ENCODE data around the gene IL31RA.

The IL31RA gene

DNA sequence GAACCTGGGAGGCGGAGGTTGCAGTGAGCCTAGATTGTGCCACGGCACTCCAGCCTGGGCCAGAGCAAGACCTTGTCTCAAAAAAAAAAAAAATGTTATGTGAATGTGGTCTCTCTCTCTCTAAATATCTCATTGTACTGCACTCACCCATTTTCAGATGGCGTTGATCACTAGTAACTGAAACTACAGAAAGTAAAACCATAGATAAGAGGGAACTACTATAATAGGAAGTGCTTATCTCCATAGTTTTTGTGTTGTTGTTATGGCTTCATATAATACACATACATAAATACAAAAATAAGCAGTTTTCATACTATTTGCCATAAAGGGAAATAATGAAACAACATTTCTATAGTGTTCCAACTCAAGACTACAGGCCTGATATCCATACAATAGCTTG lies 9.1 kb downstream of the IL31RA start:
- DNase-seq (ENCODE audit: low read depth): no peak

DNA sequence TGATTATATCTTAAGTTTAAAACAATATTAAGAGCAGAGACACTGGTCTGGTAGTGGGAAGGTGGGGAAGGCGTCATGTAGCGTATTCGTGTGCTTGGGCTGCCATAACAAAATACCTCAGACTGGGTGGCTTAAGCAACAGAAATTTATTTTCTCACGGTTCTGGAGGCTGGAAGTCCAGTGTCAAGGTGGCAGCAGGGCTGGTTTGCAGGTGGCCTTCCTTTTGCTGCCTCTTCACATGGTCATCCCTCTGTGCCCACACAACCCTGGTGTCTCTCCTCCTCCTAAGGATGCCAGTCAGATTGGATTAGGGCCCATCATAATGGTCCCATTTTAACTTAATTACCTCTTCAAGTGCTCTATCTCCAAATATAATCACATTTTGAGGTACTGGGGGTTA lies 9.6 kb downstream of the IL31RA start:
- DNase-seq (ENCODE audit: low read depth): no peak

DNA sequence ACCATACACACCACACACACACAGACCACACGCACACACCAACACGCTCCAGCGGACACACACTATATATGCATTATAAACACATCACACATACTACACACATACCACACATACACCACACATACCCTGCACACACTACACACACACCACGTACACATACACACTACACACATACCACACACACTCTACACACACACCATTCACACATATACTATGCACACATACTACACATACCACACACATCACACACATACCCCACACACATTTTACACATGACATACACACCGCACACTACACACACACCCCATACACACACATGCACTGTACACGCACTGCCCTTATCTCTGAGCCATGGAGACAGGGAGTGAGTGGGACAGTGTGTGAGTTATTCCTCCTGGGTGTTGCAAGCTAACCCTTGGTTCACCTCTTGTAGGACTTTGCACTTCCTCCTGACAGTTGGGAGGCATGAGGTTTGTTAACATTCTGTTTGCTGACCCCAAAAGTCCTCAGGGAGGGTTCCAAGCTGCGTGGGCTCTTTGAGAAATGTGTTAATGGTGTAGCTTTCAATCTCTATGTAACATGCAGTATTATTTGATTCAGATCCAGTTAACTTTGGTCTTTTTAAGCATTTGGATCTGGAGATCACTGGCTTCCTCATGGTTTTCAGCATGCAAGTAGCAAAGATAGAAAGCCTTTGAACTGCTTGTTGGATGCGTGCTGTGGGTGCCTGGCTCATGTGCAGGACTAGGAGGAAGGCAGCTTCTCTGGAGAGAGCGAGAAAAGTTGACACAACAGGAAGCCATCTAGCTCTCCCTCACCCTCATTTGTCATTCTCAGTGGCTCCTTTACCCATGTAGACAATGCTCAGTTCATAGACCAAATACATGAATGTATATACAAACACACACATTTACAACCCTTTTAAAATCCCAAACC lies 13.7 kb downstream of the IL31RA start:
- no peak for DNase-seq (ENCODE audit: low read depth)

DNA sequence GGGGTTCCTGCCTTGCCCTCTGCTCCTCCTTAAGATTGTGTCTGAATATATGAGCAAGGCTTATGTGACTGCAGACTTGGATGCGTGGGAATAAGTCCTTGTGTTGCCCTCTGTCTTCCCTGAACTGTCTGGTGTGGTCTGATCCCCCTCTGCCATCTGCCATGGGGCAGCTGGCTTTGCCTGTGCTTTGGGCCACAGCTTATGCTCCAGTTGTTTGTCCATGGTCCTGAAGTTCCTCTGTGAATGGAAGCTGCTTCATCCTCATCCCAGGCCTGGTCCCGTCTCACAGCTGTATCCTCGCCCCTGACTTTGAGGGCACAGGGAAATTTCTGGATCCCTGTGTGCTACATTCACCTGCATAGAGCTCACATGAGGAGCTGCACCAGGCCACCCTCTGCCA lies 14.7 kb downstream of the IL31RA start:
- no peak for DNase-seq (ENCODE audit: low read depth)

DNA sequence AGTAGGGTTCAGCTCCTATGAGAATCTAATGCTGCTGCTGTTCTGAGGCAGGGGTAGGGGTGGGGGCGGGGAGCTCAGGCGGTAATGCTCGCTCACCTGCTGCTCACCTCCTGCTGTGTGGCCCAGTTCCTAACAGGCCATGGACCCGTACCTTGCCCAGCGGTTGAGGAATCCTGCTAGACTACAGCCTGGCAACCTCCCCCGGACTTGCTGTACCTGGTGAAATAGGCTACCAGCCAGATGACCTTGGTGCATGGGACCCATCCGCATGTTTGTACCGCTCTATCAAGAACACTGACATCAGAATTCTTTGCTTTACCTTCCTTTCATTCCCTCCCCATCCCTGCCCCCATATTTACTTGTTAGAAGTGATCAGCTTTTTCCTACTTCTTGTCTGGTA lies 15.3 kb downstream of the IL31RA start:
- DNase-seq (ENCODE audit: low read depth): no peak

DNA sequence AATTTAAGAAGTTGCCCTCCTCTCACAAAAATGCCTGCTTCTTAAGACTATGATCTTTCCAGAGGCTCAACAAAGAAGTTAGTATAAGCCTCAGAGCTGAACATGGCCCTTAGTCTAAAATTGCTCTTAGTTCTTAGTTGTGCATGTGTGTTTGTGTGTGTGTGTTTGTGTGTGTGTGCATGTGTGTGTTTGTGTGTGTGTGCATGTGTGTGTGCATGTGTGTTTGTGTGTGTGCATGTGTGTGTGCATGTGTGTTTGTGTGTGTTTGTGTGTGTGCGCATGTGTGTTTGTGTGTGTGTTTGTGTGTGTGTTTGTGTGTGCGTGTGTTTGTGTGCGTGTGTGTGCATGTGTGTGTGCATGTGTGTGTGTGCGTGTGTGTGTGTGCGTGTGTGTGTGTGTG lies 15.8 kb downstream of the IL31RA start:
- no peak for DNase-seq (ENCODE audit: low read depth)

DNA sequence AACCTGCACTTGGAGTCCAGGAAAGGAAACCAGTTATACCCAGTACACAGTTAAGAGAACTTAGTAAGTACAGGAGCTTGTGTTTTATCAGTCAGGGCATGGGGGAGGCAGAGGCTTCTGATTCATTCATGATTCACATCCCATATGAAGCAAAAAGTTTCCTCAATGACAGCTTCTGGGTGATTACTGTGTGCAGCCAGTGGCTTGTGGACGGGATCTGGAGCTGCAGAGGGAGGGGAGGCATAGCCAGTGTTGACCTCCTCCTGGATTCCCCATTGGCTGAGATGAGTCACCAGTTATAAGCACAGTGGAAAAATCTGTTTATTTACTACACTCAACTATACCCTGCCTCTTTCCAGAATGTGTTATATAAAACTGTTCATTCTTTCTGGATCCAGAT lies 17.7 kb downstream of the IL31RA start:
- DNase-seq (ENCODE audit: low read depth): peak; percentile 10

DNA sequence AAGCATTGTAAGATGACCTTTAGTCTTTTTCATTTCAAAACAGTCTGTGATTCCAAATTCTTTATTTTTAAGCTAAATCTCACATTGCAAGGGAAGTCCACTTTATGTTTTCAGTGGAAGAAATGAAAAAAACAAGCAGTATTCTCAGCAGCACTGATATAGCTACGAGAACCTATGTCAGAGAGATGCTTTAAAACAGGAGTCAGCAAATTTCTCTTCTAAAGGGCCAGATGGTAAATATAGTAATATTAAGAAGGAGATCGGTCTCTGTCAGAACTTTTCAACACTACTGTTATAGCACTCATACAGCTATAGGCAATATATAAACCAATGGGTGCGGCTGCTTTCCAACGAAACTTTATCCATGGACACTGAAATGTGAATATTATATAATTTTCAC lies 18.7 kb downstream of the IL31RA start:
- no peak for DNase-seq (ENCODE audit: low read depth)

DNA sequence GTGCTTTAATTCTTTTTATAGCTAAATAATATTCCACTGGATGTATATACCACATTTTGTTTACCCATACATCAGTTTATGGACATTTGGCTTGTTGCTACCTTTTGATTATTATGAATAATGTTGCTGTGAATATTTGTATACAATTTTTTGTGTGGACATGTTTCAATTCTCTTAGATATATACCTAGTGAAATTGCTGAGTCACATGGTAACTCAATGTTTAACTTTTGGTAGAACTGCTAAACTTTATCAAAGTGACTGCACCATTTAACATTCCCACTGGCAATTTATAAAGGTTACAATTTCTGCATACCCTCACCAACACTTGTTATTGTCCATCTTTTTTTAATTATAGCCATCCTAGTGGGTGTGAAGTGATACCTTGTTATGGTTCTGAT lies 22.1 kb downstream of the IL31RA start:
- no peak for DNase-seq (ENCODE audit: low read depth)

DNA sequence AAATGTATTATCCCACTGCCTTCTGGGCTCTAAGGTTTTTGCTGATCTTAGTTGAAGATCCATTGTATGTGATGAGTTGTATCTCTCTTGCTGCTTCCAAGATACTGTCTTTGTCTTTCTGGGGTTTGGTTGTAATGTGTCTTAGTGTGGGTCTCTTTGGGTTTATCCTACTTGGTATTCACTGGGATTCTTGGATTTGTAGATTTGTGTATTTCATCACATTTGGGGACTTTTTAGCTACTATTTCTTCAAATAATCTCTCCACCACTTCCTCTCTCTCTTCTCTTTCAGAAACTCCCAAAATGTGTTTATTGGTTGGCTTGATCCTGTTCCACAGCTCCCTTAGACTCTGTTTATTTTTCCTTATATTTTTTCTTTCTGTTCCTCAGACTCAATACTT lies 26.5 kb downstream of the IL31RA start:
- no peak for DNase-seq (ENCODE audit: low read depth)

DNA sequence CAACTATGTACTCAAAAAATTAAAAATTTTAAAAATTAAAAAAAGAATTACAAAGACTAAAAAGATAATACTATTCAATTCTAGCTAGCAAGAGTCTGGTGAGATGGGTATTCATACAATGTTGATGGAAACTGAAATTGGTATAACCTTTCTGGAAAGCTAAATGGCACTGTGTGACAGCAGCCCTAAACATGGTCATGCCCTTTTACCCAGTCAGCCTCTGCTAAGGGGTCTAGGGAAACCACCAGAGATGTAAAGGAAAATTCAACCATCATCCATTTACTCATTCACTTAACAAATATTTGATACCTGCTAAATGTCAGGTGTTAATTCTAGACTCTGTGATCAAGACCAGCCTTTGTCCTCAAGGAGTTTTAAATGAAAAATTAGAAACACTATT lies 29.3 kb downstream of the IL31RA start:
- no peak for DNase-seq (ENCODE audit: low read depth)

DNA sequence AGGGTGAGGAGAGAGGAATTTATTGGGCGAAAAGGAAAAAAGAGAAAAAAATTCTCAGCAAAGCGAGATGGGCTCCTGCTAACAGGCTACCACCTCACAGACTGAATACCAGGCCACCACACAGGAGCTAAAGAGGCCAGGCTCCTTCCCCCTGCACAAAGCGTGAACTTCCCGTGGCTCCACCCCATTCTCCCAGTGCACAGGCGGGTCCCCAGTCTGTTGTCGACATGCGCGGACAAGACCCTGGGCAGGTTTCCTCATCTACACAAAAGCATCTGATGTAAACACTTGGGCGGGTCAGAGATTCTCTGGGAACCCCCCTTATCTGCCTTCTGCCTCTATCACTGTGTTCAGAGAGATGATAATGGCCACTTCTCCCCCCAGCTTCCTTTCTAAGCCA lies 34.2 kb downstream of the IL31RA start:
- DNase-seq (ENCODE audit: low read depth): no peak

DNA sequence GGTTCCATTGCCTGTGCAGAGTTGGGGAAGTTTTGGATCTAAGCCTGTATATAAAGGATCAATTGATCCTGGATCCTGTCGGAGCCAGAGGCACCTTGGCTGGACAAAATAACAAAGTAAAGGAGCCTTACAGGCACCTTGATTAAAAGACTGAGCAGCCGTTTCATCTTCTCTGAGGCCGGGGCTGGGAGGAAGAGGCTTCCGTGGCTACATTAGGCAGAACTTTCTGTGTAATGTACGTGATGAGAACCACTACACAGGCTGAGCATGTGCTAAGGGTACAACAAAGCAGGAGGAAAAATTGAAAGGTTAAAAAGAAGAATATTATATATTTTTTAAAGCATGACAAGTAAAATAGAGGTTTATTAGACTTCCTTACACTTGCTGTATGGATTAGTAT lies 37.0 kb downstream of the IL31RA start:
- no peak for DNase-seq (ENCODE audit: low read depth)

DNA sequence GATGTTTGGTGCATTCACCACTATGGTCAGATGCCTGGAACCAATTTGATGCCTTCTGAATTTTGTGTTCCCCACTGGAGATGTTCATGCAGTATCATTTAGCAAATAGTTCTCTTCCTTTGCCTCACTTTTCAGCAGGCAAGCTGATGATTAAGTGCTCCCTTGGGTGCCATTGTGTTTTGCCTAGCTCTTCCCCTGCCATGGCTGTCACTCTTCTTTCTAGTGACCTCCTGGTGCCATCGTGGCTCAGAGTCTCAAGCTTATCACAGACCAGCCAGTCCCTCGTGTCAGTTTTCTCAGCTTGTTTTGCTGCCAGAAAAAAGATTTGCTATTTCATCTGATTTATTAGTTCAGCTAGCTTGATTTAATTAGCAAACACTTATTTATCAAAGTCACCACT lies 41.3 kb downstream of the IL31RA start:
- no peak for DNase-seq (ENCODE audit: low read depth)

DNA sequence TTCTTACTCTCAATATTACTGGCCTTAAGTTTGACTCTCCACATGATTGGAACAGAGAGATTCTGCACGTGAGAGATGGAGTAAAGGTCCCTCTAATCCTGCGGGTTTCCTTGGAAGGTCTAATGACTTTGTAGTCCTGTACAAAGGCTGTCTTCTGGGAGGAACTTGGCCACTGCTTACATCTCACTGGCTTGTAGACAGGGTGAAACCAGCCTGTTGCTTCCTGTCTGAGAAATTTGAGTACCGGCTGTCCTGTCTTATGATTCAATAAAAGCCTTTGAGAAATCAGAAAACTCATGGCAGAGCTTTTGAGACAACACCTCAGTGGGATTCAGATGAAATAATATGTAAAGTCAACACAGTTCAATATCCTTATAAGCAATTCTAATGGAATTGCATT lies 43.0 kb downstream of the IL31RA start:
- no peak for DNase-seq (ENCODE audit: low read depth)

DNA sequence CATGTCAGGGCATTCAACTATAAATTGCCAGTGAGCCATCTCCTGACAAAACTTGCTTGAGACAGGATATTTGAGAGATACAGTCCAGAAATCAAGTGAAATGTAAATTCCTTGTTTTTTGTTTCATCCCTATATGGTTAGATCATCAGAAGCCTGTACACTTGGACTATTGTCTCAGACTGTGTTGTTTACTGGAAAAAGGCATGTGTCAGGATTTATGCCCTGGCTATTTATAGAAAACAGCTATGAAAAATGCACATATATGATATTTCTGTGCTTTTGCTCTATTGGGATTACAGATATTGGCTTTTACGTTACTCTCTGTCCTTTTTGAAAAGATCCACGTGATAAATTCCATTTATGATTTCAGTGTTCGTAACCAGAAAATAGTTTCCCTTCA lies 44.2 kb downstream of the IL31RA start:
- DNase-seq (ENCODE audit: low read depth): no peak

DNA sequence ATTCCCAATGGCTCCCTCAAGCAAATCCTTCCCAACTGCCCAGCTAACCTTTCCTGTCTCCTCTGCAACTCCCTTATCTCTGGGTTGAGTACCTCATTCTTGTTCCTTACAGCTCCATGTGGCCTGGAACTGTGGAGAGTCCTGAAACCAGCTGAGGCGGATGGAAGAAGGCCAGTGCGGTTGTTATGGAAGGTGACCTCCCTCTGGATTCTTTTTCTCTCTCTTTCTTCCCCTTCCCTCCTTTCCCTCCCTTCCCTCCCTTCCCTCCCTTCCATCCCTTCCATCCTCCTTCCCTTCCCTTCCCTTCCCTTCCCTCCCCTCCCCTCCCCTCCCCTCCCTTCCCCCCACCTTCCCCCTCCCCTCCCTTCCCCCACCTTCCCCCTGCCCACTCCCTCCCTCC lies 45.1 kb downstream of the IL31RA start:
- DNase-seq (ENCODE audit: low read depth): no peak

DNA sequence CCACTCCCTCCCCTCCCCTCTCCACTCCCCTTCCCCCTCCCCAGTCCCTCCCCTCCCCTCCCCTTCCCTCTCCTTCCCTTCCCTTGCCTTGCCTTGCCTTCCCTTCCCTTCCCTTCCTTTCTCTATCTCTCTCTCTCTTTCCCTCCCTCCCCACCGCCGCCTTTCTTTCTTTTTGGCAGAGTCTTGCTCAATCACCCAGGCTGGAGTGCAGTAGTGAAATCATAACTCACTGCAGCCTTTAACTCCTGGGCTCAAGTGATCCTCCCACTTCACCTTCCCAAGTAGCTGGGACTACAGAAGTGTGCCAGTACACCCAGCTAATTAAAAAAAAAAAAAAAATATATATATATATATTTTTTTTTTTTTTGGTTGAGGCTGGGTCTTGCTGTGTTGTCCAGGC lies 45.5 kb downstream of the IL31RA start:
- no peak for DNase-seq (ENCODE audit: low read depth)

DNA sequence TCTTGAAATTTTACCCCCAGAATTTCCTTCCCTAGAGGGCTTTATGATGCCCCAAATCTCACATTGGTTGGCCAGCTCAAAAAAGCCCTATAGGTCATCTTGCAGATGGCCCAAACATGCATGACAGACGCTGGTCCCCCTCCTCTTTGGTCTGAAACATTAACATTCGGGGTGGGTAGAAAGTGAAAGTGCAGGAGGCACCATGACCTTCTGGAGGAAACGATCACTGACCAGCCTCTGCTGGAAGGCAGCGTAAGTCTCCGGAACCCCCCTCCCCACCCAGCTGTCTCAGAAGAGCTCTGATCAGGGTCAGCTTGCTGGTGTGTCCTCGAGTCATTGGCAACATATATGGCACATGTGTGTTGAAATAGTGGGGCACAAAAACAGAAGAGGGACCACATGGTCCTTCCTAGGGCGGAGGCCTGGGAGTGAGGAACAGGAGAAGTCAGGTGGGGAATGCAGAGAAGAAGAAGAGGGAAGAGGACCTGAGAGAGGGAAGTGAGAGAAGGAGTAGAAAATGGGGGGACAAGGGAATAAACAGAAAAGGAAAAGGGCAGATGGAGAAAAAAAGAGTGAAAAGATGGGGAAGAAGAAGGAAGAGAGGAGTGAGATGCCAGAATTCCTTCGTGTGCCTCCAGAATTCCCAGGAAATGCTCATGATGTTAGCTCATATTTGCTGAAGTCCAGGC lies 46.2 kb downstream of the IL31RA start:
- DNase-seq (ENCODE audit: low read depth): no peak

DNA sequence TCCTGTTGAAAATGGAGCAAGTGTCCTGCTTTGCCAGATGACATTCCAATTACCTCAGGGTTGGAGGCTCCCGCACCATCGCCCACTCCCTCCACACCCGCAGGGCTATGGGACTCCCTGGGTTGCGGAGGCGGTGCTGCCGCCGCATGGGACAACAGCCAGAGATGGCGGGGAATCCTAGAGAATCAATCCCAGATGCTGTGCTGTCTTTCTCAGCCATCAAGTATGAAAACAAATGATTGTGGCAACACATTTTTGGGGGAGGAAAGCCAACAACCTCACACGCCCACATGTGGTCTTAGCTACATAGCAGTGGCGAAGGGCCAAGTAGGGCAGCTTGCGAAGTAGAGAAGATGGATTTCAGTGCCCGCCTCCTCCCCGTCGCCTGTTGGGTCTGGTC lies 46.7 kb downstream of the IL31RA start:
- no peak for DNase-seq (ENCODE audit: low read depth)

DNA sequence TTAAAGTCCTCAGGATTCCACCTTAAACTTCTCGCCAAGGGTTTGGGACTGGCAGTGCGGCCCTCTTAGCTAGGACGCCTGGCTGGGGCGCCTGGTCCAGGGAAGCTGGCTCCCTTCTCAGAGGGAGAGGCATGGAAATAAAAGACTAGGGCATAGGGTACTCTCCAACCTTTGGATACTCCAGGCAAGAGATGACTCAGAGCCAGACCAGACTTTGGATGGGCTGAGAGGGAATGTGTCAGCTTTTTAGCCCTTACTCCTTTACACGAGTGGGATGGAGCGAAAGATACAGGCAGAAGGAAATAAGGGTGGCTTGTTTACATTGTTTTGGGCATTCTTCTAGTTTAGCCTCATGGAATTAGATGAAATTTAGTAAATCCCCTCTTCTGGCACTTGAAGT lies 48.2 kb downstream of the IL31RA start:
- DNase-seq (ENCODE audit: low read depth): no peak

DNA sequence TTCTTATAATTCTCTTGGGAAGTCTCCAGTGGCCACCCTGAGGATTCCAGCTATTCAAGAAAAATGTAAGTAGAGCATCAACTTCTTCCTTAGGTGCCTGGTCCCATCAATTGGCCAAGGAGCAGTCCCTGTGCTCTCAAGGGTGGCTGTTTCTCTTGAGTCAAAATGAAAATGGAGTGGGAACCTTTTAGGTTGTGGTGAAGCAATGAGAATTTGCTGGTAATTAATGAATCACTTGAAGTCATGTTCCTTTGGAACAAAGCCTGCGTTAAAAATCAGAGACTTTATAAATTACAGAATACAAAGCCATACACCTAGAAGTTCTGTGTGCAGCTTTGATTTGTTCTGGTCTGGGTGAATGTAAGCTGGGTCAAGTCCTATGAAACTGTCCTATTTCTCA lies 48.9 kb downstream of the IL31RA start:
- no peak for DNase-seq (ENCODE audit: low read depth)

DNA sequence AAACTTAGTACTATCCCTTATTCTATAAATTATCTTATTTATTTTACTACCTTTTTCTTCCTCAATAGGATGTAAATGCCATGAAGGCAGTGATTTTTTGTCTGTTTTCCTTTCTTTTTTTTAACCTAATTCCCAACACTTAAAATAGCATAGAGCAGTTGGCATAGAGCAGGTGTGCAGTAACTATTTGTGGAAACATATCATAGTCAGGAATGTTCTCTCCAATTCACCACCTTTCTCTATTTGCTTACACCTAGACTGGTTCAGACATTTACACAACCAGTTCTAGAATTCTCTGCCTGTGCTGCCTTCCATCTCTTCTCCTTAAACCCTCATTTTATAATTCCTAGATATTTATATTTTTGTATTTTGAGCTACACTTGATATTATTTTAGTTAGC lies 49.6 kb downstream of the IL31RA start:
- DNase-seq (ENCODE audit: low read depth): no peak

DNA sequence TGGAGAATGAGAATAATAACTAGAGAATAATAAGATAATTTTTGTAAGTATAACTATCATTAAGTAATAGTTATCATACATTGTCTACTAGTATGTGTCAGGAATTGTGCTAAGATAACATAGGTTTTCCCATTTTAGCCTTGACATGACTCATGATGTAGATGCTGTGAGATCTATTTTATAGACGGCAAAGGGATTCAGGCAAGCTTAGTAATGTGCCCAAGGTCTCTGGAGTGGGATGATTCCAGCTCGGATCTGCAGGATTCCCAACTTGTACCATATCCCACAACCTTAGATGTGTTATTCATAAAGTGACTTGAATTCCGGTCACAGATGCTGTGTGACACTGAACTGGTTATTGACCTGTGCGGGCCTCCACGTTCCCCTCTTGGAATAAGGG lies 51.5 kb downstream of the IL31RA start:
- no peak for DNase-seq (ENCODE audit: low read depth)

Measured in stimulated activated CD4-positive, alpha-beta T cell treated with anti-CD3 and anti-CD28 coated beads, Interleukin-2, amount 100 ng/mL, for 4 hours (primary cell).